ENCODE data around the gene MDFIC.

- no peak for TF ChIP-seq CTCF (IDR thresholded peaks at IDR 0.05)
- TF ChIP-seq POLR2A (IDR thresholded peaks at IDR 0.05): no peak
- TF ChIP-seq POLR2AphosphoS5 (IDR thresholded peaks at IDR 0.05): no peak
- TF ChIP-seq EP300 (IDR thresholded peaks at IDR 0.05): no peak
Measured at GRCh38 chr7:114875186-114875585, 46.7 kb upstream of the MDFIC start.

Measured in upper lobe of left lung (tissue), 4 donors.